Thymus (tissue), 11 donors: ENCODE results near the gene NME9. TPM values are rescaled to one million over a fixed set of nuclear protein-coding genes. Genes with fewer than 3 reads are reported as not detected.

ENCODE experiments used
- DNase-seq, 9 donors: peaks; one replicate each; pipeline ENCODE4 v3.0.0-alpha.2; 2013; ENCODE audit warnings: low spot score in 9 of 9, low read depth in 6 of 9, missing footprints in 1 of 9
- H3K27ac ChIP-seq, 2 donors: one replicate each; pipeline ENCODE4 v1.5.1; 2013; ENCODE audit warnings: control low read depth in 1 of 2, low read depth in 1 of 2, low read length in 1 of 2, mild to moderate bottlenecking in 1 of 2, moderate library complexity in 1 of 2
- H3K27me3 ChIP-seq, 2 donors: one replicate each; pipeline ENCODE4 v1.5.1; 2013; ENCODE audit warnings: low read length in 1 of 2; ENCODE audit not compliant: control insufficient read depth in 2 of 2, insufficient read depth in 1 of 2
- H3K36me3 ChIP-seq, 2 donors: one replicate each; pipeline ENCODE4 v1.5.1; 2013; ENCODE audit warnings: low read length in 1 of 2, mild to moderate bottlenecking in 1 of 2, moderate library complexity in 1 of 2; ENCODE audit not compliant: control insufficient read depth in 2 of 2, insufficient read depth in 2 of 2
- H3K4me1 ChIP-seq, 2 donors: one replicate each; pipeline ENCODE4 v1.5.1; 2013; ENCODE audit warnings: low read length in 2 of 2; ENCODE audit not compliant: control insufficient read depth in 2 of 2, insufficient read depth in 2 of 2
- H3K4me3 ChIP-seq, 2 donors: one replicate each; pipeline ENCODE4 v1.5.1; 2013; ENCODE audit warnings: low read length in 2 of 2, control low read depth in 1 of 2, mild to moderate bottlenecking in 1 of 2
- H3K9me3 ChIP-seq, 2 donors: one replicate each; pipeline ENCODE4 v1.5.1; 2013; ENCODE audit warnings: low read length in 1 of 2, mild to moderate bottlenecking in 1 of 2; ENCODE audit not compliant: control insufficient read depth in 2 of 2, insufficient read depth in 1 of 2
- WGBS: extraction: QIAGEN DNeasy Blood & Tissue Kit; methylation state at CpG from one replicate; pipeline ENCODE4 v1.1.7; 2013; 5-methylcytosine and 5-hydroxymethylcytosine counted together
- polyA plus RNA-seq: library from polyadenylated mRNA; stranded (reverse); fragments of 200-250 nt; gene quantifications from one replicate; pipeline ENCODE4 v1.2.3, GENCODE V29; 2013
- total RNA-seq: library from RNA; stranded (reverse); fragments of 120-200 nt; gene quantifications from one replicate; pipeline ENCODE4 v1.2.4, GENCODE V29; 2013
- donor health status: healthy.

The NME9 gene
- total and polyA plus RNA-seq, 2 donors, result 0.42 to 1.5 TPM

- Histone ChIP-seq H3K4me1 (no peaks in the 10 kb centered on the region), H3K4me3 (no peak overlapping the region), H3K27me3 (peaks cover 0 to 2% of the 10 kb centered on the region in 2 donors), H3K9me3 (no peaks in the 10 kb centered on the region), H3K27ac (no peak overlapping the region), H3K36me3 (no peaks in the 10 kb centered on the region)
- no peak for DNase-seq
- WGBS, result 96% methylated on average over 7 of the region's 7 CpGs
These were observed 43.6 kb upstream of the NME9 start for GRCh38 chr3:138373087-138373735.

- no peak for DNase-seq
- 85% methylated on average over 9 of the region's 9 CpGs for WGBS
- H3K4me1 ChIP-seq, result no peaks in the 10 kb centered on the region
- H3K9me3 ChIP-seq, result no peaks in the 10 kb centered on the region
- H3K4me3 ChIP-seq, result no peak overlapping the region
- peaks cover 0 to 2% of the 10 kb centered on the region in 2 donors for H3K27me3 ChIP-seq
- no peaks in the 10 kb centered on the region for H3K36me3 ChIP-seq
- no peak overlapping the region for H3K27ac ChIP-seq
These were observed 41.7 kb upstream of the NME9 start for GRCh38 chr3:138371070-138371965.

- Histone ChIP-seq H3K4me1 (no peaks in the 10 kb centered on the region), H3K4me3 (no peak overlapping the region), H3K36me3 (no peaks in the 10 kb centered on the region), H3K9me3 (no peaks in the 10 kb centered on the region), H3K27me3 (peaks cover 0 to 2% of the 10 kb centered on the region in 2 donors), H3K27ac (no peak overlapping the region)
- WGBS, result 89% methylated on average over 8 of the region's 8 CpGs
- no peak for DNase-seq
These were observed 40.7 kb upstream of the NME9 start for GRCh38 chr3:138370321-138370720.

GRCh38 chr3:138369151-138369900 is 39.7 kb upstream of the NME9 start:
- H3K36me3 ChIP-seq, result no peaks in the 10 kb centered on the region
- H3K27me3 ChIP-seq, result peaks cover 0 to 2% of the 10 kb centered on the region in 2 donors
- H3K4me3 ChIP-seq, result no peak overlapping the region
- H3K27ac ChIP-seq, result no peak overlapping the region
- WGBS, result 85% methylated on average over 8 of the region's 8 CpGs
- H3K4me1 ChIP-seq, result no peaks in the 10 kb centered on the region
- H3K9me3 ChIP-seq, result no peaks in the 10 kb centered on the region
- DNase-seq, result no peak

- Histone ChIP-seq H3K27me3 (peaks cover 0 to 2% of the 10 kb centered on the region in 2 donors), H3K36me3 (no peaks in the 10 kb centered on the region), H3K9me3 (no peaks in the 10 kb centered on the region), H3K4me1 (no peaks in the 10 kb centered on the region), H3K27ac (no peak overlapping the region), H3K4me3 (no peak overlapping the region)
- no peak for DNase-seq
- WGBS, result 78% methylated on average over 5 of the region's 5 CpGs
These were observed 38.3 kb upstream of the NME9 start for GRCh38 chr3:138367911-138368310.

- Histone ChIP-seq H3K4me1 (no peaks in the 10 kb centered on the region), H3K4me3 (no peak overlapping the region), H3K27me3 (peaks cover 0 to 2% of the 10 kb centered on the region in 2 donors), H3K36me3 (no peaks in the 10 kb centered on the region), H3K27ac (no peak overlapping the region), H3K9me3 (no peaks in the 10 kb centered on the region)
- 94% methylated on average over 7 of the region's 7 CpGs for WGBS
- no peak for DNase-seq
These were observed 37.7 kb upstream of the NME9 start for GRCh38 chr3:138367326-138367850.

GRCh38 chr3:138366006-138366759 is 36.5 kb upstream of the NME9 start:
- 86% methylated on average over 8 of the region's 8 CpGs for WGBS
- Histone ChIP-seq H3K27ac (no peak overlapping the region), H3K27me3 (peaks cover 0 to 2% of the 10 kb centered on the region in 2 donors), H3K36me3 (no peaks in the 10 kb centered on the region), H3K9me3 (no peaks in the 10 kb centered on the region), H3K4me1 (no peaks in the 10 kb centered on the region), H3K4me3 (no peak overlapping the region)
- no peak for DNase-seq

- no peaks in the 10 kb centered on the region for H3K36me3 ChIP-seq
- H3K27ac ChIP-seq, result no peak overlapping the region
- 96% methylated on average over 4 of the region's 4 CpGs for WGBS
- DNase-seq, result no peak
- peaks cover 0 to 2% of the 10 kb centered on the region in 2 donors for H3K27me3 ChIP-seq
- no peak overlapping the region for H3K4me3 ChIP-seq
- no peaks in the 10 kb centered on the region for H3K4me1 ChIP-seq
- no peaks in the 10 kb centered on the region for H3K9me3 ChIP-seq
These were observed 35.6 kb upstream of the NME9 start for GRCh38 chr3:138365253-138365555.
